ENCODE results near the gene FDXACB1. TPM values are rescaled to one million over a fixed set of nuclear protein-coding genes. Genes with fewer than 3 reads are reported as not detected.
A peak's percentile ranks its signal among the peaks of the same experiment; 100 is the strongest.

FDXACB1 gene
- total RNA-seq, 2 donors from 2014 or later, result 2.5 to 3.1 TPM

DNA sequence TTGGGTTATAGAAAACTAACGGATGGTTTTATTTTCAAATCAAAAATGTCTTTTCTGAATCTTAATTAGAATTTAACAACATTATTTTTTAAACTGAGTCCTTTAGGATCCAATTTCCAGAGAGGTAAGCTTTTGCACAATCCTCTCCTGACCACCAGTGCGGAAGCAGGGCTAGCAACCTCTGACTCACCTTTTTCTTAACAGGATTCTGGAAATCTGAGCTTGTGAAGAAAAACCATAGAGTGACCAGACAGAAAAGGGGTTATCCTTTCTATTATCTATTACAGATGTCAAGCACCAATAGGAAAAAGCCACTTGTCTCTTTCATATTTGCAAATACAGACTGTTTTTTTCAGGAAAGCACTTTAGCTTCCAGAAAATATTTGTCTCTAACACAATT, 32.9 kb downstream of the FDXACB1 start:
- no peak overlapping the region for H3K27ac Mint-ChIP-seq
- ATAC-seq (no peak), DNase-seq (no peak)
- H3K9me3 ChIP-seq (ENCODE audit: control insufficient read depth, low read length, poor library complexity, severe bottlenecking), result no peaks in the 10 kb centered on the region
- peaks cover 5% of the 10 kb centered on the region for H3K36me3 Mint-ChIP-seq (ENCODE audit: low read depth)
- peaks cover 3% of the 10 kb centered on the region for H3K4me1 Mint-ChIP-seq
- no peaks in the 10 kb centered on the region for H3K27me3 Mint-ChIP-seq
- no peak overlapping the region for H3K4me3 Mint-ChIP-seq

DNA sequence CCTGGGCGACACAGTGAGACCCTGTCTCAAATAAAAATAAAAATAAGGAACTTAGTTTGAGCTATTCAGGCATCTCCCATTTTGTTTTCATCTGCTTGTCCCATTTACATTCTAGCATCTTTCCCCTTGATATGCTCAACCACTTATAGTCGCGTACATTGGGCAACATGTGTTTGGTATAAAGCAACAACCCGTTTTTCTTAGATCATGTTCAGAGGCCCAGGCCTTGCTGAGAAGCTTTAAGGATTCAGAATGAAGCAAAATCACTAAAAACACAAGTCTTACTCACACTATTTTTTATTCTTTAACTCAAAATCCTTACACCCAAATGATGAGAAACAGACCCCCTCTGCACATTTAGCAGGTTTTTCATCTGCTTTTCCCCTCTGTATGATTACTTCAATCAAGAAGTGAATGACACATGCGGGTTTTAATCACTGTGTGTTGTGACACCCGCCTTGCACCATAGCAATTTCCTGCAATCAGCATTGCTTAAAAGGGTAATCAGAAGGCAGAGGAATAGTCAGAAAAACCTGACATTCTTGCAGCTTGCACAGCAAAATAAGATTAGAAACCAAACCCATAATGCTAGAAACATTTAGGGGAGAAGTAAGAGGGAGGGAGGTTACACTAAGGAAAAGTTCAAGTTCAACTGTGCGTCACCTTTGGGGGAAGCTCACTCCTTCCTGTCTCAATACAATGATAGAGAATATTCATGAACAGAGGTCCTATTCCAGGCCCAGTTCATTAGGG, 33.5 kb downstream of the FDXACB1 start:
- Mint-ChIP-seq H3K27me3 (no peaks in the 10 kb centered on the region), H3K27ac (peak overlapping the region; percentile 49), H3K4me1 (peaks cover 3% of the 10 kb centered on the region), H3K36me3 (ENCODE audit: low read depth) (peaks cover 5% of the 10 kb centered on the region), H3K4me3 (no peak overlapping the region)
- ATAC-seq (no peak), DNase-seq (no peak)
- H3K9me3 ChIP-seq (ENCODE audit: control insufficient read depth, low read length, poor library complexity, severe bottlenecking), result no peaks in the 10 kb centered on the region

DNA sequence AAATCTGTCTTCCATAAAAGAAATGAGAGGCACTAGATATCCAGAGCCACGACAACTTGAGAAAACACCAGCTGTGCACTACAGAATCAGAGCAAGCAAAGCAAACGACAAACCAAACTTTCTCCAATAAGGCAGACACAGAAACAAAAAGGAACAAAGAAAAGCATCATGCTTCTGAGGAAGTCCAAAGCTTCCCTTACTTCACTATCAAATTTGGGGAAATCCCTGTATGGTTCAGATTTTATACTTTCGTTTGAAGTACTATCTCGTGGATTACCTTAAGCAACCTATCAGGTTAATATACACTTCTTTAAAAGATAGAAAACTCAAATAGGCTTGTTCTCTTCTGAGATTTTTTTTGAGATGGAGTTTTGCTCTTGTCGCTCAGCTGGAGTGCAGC, 35.3 kb downstream of the FDXACB1 start:
- no peak overlapping the region for H3K4me3 Mint-ChIP-seq
- no peak overlapping the region for H3K27ac Mint-ChIP-seq
- no peak for ATAC-seq

DNA sequence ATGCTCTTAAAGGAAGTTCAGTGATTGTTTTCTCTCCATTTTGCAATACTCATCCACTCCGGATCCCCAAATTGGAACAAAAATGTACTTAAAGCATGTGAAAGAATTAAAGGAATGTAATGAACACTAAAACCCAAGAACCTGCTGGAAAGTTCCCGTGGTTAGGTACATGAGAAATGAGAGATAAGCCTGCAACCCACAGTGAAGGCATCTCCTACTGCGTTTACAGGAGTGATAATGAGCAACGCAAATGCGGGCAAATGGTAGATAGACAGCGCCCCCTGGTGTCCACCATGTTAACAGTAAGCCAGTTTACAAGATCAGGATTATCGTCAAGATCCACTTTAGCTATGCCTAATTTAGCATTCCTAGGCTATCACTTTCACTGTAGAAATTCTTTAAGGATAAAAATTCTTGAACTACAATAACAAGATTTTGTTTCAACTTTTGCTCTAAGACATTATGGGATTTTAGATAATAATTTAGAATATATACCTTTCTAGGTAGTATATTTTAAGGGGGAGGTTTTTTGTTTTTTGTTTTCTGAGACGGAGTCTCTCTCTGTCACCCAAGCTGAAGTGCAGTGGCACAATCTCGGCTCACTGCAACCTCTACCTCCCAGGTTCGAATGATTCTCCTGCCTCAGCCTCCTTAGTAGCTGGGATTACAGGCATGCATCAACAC, 37.5 kb downstream of the FDXACB1 start:
- Mint-ChIP-seq H3K27me3 (no peaks in the 10 kb centered on the region), H3K36me3 (ENCODE audit: low read depth) (no peaks in the 10 kb centered on the region), H3K4me1 (peaks cover 3% of the 10 kb centered on the region), H3K27ac (no peak overlapping the region), H3K4me3 (no peak overlapping the region)
- ATAC-seq (peak; percentile 96), DNase-seq (peak; percentile 66 to 79 (median 71))
- no peaks in the 10 kb centered on the region for H3K9me3 ChIP-seq (ENCODE audit: control insufficient read depth, low read length, poor library complexity, severe bottlenecking)

More for the DNA sequence above, 35.3 kb downstream of the FDXACB1 start:
- no peak for DNase-seq
- no peaks in the 10 kb centered on the region for H3K27me3 Mint-ChIP-seq
- H3K9me3 ChIP-seq (ENCODE audit: control insufficient read depth, low read length, poor library complexity, severe bottlenecking), result no peaks in the 10 kb centered on the region
- H3K4me1 Mint-ChIP-seq, result peaks cover 3% of the 10 kb centered on the region
- H3K36me3 Mint-ChIP-seq (ENCODE audit: low read depth), result peaks cover 3% of the 10 kb centered on the region

DNA sequence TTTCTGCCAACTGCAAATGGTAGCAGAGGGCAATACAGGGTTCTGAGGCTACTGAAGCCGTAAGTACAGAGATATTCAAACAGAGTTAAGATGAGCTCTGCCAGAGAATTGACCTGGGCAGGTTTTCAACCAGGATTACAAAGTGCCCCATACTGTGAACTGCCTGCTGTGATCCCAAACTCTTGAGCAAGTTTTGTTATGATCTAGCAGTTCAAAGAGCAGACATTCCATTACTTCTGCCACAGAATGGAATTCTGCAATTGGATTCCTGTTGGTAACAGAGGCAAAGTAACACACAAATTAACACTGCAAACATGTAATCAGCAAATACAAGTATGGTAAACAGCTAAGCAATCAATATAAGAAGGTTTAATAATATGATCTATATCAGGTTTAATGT, 38.8 kb downstream of the FDXACB1 start:
- DNase-seq, result no peak
- Mint-ChIP-seq H3K36me3 (ENCODE audit: low read depth) (peaks cover 4% of the 10 kb centered on the region), H3K27ac (no peak overlapping the region), H3K27me3 (no peaks in the 10 kb centered on the region), H3K4me1 (peaks cover 3% of the 10 kb centered on the region), H3K4me3 (no peak overlapping the region)
- H3K9me3 ChIP-seq (ENCODE audit: control insufficient read depth, low read length, poor library complexity, severe bottlenecking), result no peaks in the 10 kb centered on the region
- no peak for ATAC-seq

DNA sequence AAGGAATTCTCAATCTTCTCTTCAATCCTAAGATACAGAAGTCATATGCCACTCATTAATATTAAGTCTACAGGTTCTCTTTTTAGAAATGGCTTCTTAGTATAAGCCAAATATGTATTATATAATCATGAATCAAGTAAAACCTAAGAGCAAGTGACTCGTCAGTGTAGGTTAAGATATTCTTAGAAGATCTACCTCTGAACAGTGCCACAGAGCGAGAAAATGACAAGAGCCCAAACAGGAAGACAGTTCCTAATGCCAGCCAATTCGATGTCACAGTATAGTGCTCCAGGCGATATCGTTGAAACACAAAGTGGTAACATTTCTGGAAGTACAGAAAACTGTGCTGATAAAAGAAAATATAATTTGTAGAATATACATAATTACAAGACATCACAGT, 40.9 kb downstream of the FDXACB1 start:
- ATAC-seq (no peak), DNase-seq (no peak)
- H3K9me3 ChIP-seq (ENCODE audit: control insufficient read depth, low read length, poor library complexity, severe bottlenecking), result no peaks in the 10 kb centered on the region
- Mint-ChIP-seq H3K27ac (no peak overlapping the region), H3K4me1 (peaks cover 6% of the 10 kb centered on the region), H3K4me3 (no peak overlapping the region), H3K36me3 (ENCODE audit: low read depth) (peaks cover 6% of the 10 kb centered on the region), H3K27me3 (no peaks in the 10 kb centered on the region)

DNA sequence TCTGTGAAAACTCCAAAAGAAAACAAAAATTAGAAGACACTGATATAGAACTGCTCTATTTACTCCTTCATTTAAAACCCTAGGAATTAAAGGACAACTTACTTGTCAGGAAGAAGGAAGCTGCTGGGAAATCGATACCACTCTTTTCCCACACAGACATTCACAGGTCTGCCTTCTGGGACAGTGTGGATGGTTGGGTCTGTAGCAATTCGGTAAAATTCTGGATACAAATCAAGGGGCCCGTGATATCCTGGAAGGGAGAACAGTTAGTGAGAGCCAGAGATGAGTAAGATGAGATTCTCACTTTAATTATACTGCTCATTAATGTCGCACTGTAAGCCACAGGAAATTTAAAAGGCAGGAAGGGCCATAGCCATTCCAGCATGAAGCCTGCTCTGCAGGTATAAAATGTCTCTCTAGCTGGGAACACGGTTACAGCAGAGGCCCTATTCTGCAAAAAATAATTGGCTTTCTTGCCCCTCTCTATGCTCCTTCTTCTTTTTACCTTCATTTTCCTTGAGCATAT, 41.5 kb downstream of the FDXACB1 start:
- ATAC-seq, result no peak
- Mint-ChIP-seq H3K4me1 (peaks cover 6% of the 10 kb centered on the region), H3K4me3 (no peak overlapping the region), H3K27ac (no peak overlapping the region), H3K27me3 (no peaks in the 10 kb centered on the region), H3K36me3 (ENCODE audit: low read depth) (peaks cover 6% of the 10 kb centered on the region)
- no peaks in the 10 kb centered on the region for H3K9me3 ChIP-seq (ENCODE audit: control insufficient read depth, low read length, poor library complexity, severe bottlenecking)
- DNase-seq, result no peak

DNA sequence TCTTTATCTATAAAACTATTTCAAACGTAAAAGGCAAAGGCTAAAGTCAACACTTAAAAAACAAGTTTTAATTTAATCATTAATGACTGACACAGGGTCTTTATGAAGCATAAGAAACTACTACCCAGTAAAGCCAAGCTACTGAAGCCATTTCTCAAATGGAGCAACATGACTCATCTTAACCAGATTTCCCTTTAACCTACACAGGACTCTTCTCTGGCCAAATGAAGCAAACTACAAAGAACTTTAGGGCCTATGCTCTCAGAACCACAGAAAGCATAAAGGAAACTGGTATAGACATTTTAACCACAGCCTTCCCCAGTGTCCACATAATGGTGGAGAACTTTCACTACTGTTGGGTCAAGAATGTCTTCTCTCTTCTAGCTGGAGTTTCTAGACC, 42.2 kb downstream of the FDXACB1 start:
- DNase-seq (no peak), ATAC-seq (no peak)
- Mint-ChIP-seq H3K27me3 (no peaks in the 10 kb centered on the region), H3K4me3 (no peak overlapping the region), H3K4me1 (peaks cover 6% of the 10 kb centered on the region), H3K27ac (no peak overlapping the region), H3K36me3 (ENCODE audit: low read depth) (peaks cover 6% of the 10 kb centered on the region)
- no peaks in the 10 kb centered on the region for H3K9me3 ChIP-seq (ENCODE audit: control insufficient read depth, low read length, poor library complexity, severe bottlenecking)

DNA sequence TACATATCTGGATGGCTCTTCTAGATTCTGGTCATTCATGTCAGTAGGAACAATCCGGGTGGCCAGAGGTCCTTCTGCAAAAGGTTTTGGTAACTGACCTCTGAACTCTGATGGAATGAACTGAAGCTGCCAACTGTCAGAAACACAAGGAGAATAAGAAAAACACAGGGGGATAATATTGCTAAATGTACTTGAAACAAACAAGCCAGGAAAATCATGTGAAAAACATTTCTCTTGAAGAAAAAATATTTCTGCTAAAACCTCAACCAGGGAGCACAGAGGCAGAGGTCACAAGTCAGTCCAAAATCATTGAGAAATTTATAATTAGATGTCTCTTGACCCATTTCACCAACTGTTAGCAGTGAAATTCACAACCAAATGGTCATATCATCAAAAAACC, 42.8 kb downstream of the FDXACB1 start:
- no peak overlapping the region for H3K27ac Mint-ChIP-seq
- no peaks in the 10 kb centered on the region for H3K27me3 Mint-ChIP-seq
- peaks cover 3% of the 10 kb centered on the region for H3K4me1 Mint-ChIP-seq
- H3K9me3 ChIP-seq (ENCODE audit: control insufficient read depth, low read length, poor library complexity, severe bottlenecking), result no peaks in the 10 kb centered on the region
- DNase-seq, result no peak
- ATAC-seq, result no peak
- H3K4me3 Mint-ChIP-seq, result no peak overlapping the region
- peaks cover 6% of the 10 kb centered on the region for H3K36me3 Mint-ChIP-seq (ENCODE audit: low read depth)

DNA sequence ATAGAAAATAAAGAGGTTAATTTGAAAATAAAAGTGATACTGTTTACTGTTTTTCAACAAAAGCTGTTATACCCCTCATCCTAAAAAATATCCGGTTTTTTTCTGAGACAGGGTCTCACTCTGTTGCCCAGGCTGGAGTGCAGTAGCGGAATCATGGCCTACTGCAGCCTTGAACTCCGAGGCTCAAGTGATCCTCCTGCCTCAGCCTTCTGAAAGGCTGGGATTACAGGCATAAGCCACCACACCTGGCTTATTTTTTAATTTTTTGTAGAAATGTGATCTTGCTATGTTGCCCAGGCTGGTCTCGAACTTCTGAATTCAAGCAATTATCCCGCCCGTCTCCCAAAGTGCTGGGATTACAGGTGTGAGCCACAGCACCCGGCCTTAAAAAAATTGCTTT, 43.3 kb downstream of the FDXACB1 start:
- ATAC-seq (no peak), DNase-seq (no peak)
- H3K9me3 ChIP-seq (ENCODE audit: control insufficient read depth, low read length, poor library complexity, severe bottlenecking), result no peaks in the 10 kb centered on the region
- peaks cover 2% of the 10 kb centered on the region for H3K4me1 Mint-ChIP-seq
- no peaks in the 10 kb centered on the region for H3K27me3 Mint-ChIP-seq
- peaks cover 6% of the 10 kb centered on the region for H3K36me3 Mint-ChIP-seq (ENCODE audit: low read depth)
- H3K4me3 Mint-ChIP-seq, result no peak overlapping the region
- H3K27ac Mint-ChIP-seq, result no peak overlapping the region

DNA sequence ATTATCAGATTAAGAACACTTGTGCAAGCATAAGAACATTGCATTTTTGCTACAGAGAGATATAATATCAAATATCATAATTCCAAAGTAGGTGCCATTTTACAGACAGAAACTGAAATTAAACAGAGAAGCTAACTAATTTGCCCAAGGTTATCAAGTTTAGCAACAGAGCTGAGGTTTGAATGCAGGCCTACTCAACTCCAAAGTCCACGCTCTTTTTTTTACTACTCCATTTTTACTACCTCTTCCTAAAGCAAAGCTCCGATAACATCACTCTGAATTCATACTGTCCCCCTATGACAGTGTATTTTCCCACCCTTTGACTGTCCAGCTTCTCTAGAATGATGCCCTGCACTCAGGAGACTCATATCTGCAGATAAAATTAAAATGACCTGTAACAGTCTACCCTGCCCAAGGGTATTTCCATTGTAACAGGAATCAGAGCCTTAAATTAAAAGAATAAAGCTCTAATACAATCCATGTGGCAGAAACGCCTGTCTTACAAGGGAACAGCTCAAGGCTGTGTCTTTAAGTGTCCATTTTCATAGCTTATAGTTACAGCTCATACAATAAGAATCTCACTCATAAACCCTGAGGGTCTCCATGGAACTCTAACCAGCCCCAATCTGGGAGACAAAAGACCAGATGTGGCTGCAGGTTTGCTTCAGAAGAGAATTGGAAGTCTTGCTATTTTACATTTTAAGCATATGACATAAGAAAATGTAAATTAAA, 44.4 kb downstream of the FDXACB1 start:
- ATAC-seq, result no peak
- H3K9me3 ChIP-seq (ENCODE audit: control insufficient read depth, low read length, poor library complexity, severe bottlenecking), result no peaks in the 10 kb centered on the region
- Mint-ChIP-seq H3K4me3 (no peak overlapping the region), H3K27me3 (no peaks in the 10 kb centered on the region), H3K36me3 (ENCODE audit: low read depth) (peaks cover 6% of the 10 kb centered on the region), H3K4me1 (peaks cover 2% of the 10 kb centered on the region), H3K27ac (peak overlapping the region; percentile 14)
- no peak for DNase-seq

DNA sequence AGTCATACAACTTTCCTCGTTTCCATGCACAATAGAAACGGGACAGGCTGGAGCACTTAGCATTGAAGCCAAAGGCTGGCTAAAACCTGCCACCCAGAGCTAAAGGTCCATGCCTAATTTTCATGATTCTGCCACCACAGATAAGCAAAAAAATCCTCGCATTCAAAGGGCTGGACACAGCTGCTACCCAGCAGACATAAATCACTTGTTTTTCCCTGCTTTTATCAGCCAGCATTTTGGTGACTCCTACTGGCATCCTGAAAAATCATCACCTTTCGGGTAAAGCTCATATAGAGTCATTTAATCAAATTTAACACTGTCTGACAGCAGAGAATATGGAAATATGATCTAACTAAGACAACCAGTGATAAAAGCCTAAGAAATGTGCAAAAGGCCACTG, 45.4 kb downstream of the FDXACB1 start:
- H3K36me3 Mint-ChIP-seq (ENCODE audit: low read depth), result peaks cover 6% of the 10 kb centered on the region

More for the DNA sequence above, 45.4 kb downstream of the FDXACB1 start:
- peak overlapping the region; percentile 14 for H3K27ac Mint-ChIP-seq
- H3K4me1 Mint-ChIP-seq, result peaks cover 2% of the 10 kb centered on the region
- no peak for DNase-seq
- no peaks in the 10 kb centered on the region for H3K27me3 Mint-ChIP-seq
- ATAC-seq, result no peak
- no peaks in the 10 kb centered on the region for H3K9me3 ChIP-seq (ENCODE audit: control insufficient read depth, low read length, poor library complexity, severe bottlenecking)
- no peak overlapping the region for H3K4me3 Mint-ChIP-seq

Measured in T-helper 17 cell (primary cell).